HL-60/S4 (cell line): ENCODE results near the gene SRGAP2C.
"Not testable (repeated sequence)": the region's sequence is repeated elsewhere in the genome, so short reads cannot be mapped to it uniquely, and the experiment has no call there.

Experiments
- in situ Hi-C: fragments of 300-500 bp; cut with MboI; formaldehyde crosslinking; loops from 2 replicates; pipeline ENCODE4 v1.14.3; 2022; ENCODE audit warnings: low sequenced_read_pairs

Gene SRGAP2C

GRCh38 chr1:121185140-121185708, 449 bp downstream of the SRGAP2C start:
- in situ Hi-C loops: not testable (repeated sequence)

GRCh38 chr1:121186191-121186590, 1.4 kb downstream of the SRGAP2C start:
- in situ Hi-C loops: not testable (repeated sequence)

- in situ Hi-C loops: not testable (repeated sequence)
These were observed 3.1 kb downstream of the SRGAP2C start for GRCh38 chr1:121187914-121188313.

DNA sequence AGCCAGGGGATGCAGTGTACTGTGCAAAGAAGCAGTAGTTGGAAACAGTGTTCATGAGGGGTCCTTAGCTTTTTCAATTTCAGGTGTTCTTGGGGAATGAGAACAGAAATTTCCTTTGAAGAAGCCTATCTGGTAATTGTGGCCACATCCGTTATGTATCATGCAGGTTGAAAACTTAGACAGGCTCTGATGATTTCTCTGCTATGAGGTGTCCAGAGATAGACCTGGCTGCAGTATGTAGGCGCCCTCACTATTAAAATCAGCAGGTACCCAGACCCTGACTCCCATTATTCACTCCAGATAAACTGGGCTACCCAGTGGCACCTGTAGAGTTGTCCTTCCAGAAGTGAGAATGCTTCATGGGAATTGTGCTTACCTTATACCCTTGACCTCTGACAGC, 7.7 kb downstream of the SRGAP2C start:
- in situ Hi-C loops: not testable (repeated sequence)

DNA sequence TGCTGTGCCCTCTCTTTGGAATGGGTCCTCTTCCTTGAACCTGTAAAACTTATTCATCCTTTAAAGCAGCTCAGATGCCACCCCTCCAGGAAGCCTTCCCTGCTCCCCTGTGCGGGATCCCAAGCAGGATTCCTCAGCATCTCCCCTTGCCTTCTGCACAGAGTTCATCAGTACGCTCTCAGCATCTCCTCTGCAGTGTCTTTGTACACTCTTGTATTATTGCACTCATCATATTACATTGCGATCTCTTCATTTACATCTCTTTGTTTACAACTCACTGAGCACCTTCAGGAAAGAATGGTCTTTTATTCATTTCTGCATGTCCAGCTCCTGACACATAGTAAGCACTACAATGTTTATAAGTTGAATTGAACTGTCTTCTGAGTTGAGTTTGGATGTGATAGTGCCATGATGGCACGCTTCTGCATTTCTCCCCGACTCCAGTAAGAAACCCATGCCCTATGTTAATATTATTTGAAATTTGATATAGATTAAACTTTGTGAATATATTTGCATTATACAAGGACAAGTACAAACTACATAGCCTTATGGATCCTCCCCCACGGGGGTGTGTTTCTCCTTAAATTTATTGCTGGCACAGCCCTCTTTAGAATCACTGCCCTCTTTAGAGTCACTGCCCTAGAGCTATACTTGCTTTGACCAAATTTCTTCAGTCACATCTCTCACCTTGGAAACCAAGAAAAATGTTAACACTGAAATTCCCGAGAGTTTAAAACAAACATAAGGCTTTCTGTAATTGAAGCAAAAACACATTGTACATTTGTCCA, 12.5 kb downstream of the SRGAP2C start:
- in situ Hi-C loops: not testable (repeated sequence)

GRCh38 chr1:121199763-121200162, 15.0 kb downstream of the SRGAP2C start:
- in situ Hi-C loops: not testable (repeated sequence)

- in situ Hi-C loops: not testable (repeated sequence)
These were observed 15.5 kb downstream of the SRGAP2C start for GRCh38 chr1:121200232-121200631.

DNA sequence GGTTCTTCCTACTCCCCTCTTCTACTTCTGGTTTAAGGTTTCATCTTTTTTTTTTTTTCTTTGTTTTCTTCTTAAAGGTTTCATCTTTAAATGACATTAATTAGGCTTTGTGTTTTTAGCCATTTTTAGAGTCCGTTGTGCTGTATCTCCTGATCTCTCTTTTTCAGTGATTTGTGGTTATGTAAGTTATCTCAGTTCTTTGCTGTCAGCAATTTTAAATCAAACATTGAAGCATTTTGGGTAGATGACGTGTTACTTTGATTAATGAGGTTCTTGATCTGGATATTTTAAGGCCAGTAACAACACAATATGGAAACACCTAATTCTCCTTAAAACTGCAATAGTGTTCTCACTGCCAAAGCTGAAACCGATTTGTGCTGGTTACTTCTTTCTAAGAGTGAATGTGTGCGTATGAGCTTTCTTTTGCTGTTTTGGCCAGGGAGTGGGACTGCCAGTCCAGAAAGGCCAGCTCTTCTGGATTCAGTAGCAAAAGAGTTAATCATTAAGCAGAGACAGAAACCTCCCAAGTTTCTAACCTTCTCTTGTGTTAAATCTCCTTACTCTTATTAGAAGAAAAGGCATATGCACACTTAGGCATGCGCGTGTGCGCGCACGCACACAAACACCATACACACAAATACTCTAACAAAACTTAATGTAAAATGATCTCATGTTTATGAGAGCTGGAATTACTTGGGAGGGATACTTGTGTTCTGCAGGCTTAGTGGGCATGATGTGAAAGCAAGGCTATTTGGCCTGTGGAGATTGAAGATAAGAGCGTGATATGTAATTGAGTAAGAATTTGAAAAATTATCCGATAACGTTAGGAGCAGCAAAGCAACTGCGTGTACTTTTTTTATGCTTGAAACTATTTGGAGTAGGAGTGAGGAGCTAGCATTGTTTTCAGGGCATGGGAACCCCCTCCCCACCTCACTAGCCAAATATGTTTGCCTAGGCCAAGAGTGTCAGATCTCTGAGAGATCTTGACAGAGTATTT, 16.5 kb downstream of the SRGAP2C start:
- in situ Hi-C loops: not testable (repeated sequence)

DNA sequence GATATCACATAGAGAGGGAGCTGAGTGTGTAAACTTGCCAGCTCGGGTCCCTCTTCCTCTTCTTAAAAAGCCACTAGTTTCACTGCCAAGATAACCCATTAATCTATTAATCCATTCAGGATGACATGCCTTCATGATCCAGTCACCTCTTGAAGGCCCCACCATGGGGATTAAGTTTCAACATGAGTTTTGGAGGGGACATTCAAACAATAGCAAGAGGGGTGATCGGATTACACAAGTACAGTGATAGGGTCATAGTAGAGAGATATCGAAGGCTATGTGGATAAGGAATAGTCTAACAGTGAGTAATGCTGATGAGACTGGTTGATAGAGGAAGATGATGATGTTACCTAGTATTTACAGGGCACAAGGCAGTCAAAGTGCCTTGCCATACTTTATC, 18.2 kb downstream of the SRGAP2C start:
- in situ Hi-C loops: not testable (repeated sequence)

- in situ Hi-C loops: not testable (repeated sequence)
These were observed 21.3 kb downstream of the SRGAP2C start for GRCh38 chr1:121205786-121206711.

DNA sequence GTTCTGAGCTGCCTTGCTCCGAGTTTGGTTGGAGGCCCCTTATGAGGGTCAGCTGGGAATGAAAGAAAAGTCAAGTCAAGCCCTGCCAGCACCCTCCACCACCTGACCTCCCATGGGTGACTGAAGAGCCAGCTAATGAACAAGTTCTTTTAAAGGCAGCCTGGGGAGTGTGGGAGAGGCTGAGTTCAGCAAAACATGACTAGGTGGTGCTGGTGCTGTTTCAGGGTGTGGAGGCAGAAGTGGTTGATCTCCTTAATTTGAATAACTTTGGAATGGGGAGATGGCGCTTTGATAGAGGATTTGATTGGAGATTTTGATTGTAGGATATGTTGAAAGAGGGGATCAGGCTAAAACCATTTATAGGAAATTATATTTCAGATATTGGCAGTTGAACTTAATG, 22.6 kb downstream of the SRGAP2C start:
- in situ Hi-C loops: not testable (repeated sequence)

DNA sequence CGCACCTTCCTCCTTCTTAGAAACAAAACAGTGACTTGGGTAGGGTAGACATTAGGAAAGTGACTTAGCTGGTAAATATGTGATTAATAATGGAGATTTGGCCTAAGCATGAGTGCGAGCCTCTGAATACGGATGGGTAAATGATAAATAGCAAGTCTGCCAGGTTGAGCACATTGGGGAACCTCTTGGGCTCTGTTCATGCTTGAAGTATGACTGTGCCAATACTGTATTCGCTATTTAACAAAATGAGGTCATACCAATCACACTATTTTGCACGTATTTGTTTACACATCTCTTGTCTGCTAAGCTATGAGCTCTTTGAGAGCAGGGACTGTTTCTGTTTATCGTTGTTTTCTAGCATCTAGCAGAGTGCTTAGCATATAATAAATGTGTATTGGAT, 23.6 kb downstream of the SRGAP2C start:
- in situ Hi-C loops: not testable (repeated sequence)

DNA sequence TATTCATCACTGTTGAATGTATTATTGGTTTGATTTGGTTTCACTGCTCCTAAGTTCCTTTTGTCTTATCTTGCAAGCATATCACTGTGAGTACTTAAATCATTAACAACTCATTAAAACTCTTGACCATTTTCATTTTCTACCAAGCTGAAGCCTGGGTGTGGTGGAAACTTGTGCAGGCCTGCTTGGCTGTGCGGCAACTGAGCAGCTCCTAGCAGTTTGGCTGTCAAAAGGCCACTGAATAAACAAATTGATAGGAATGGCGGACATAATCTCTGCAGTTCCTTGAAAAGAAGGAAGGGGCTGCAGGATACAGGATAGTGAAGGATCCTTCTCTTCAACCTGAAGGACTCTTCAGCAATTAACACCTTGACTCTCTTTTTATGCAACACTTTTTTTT, 26.0 kb downstream of the SRGAP2C start:
- in situ Hi-C loops: not testable (repeated sequence)

- in situ Hi-C loops: not testable (repeated sequence)
These were observed 28.7 kb downstream of the SRGAP2C start for GRCh38 chr1:121213491-121213890.

DNA sequence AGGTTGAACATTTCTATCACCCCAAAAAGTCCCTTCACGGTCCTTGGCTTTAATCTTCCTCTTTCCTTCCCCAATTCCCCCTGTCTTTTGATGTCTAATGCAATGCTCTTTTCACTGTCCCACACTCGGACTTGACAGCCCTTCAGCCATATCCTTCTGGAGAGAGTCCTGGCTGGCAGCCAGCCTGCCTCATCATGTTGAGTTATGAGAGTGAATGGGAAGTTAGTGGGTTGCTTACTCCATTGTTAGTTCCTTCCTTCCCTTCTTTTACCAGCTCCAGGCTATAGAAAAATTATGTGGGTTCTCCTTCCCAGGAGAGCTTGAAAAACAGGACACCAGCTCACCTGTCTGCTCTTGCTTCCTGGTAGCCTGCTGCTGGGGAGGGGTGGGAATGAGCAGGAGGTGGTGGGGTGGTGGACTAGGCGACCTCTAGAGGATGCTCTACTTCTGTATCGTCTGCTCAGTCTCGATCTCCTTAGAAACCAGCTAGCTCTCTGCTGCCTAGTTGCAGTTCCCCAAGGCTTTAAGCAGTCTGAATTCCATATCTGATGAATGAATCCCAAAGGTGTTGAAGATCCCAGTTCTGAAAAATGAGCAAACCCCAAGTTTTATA, 29.9 kb downstream of the SRGAP2C start:
- in situ Hi-C loops: not testable (repeated sequence)

- in situ Hi-C loops: not testable (repeated sequence)
These were observed 31.1 kb downstream of the SRGAP2C start for GRCh38 chr1:121215699-121216417.

DNA sequence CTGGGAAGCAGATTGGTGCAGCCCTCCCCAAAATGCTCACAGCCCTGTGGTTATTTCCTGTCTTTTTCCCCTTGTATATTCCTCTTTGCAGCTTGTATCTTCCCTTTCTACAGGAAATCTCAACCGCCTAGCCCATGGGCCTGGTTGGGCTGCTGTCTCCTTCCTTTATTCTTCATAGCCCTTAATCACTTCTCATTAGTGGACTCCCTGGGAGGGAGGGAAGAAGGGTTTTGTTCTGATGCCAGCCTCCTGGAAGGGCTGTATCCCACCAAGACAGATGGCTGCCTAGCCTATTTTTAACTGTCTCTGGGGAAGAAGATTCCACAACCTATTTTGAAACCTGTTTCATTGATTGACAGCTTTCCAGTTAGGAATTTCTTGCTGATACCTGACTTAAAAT, 31.9 kb downstream of the SRGAP2C start:
- in situ Hi-C loops: not testable (repeated sequence)

DNA sequence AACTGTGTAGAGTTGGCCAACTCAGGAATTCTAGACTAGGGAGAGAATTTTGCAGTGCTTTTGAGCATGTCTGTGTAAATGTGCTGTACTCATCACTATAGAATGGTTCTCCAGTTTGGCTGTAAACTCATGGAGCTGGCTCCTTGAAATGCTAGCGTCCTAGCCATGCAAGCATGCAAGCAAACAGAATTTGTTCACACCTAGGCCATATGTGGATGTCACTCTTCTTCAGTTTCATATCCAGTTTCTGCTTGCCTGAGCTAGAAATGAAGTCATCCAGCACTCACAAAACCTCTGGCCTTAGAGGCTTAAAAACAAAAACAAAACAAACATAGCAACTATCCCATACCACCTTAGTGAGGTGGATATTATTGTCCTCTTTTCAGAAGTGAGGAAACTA, 37.0 kb downstream of the SRGAP2C start:
- in situ Hi-C loops: not testable (repeated sequence)

DNA sequence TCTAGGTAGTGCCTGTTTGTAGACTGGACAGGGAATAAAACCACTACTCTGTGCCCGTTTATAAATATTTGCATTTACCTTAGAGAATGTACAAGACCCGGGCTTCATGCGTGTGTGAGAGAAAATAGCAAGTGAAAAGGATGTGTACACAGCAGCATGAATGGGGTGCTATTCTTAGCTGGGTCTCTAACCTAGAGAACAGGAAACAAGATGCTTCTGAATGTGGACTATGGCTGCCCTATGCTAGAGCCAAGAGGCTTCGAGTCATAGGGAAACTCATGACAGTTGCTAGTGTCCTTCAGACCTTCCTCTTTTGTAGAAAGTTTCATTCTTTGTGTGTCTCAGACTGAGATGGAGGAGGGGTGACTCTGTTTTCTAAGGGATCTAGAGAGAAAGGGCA, 39.9 kb downstream of the SRGAP2C start:
- in situ Hi-C loops: not testable (repeated sequence)
